ENCODE measurements around the gene PRKN. TPM values are rescaled to one million over a fixed set of nuclear protein-coding genes. Genes with fewer than 3 reads are reported as not detected.

The PRKN gene
- total and polyA plus RNA-seq, 9 of the 15 experiments (the other 6 are each of a cell fraction or from before 2014, with no cell fraction given) = 0.03 to 0.96 (median 0.15) TPM; not detected in 2

GRCh38 chr6:161890832-161891297 lies 836.7 kb downstream of the PRKN start (continued):
- TF ChIP-seq ZBTB9 (CRISPR knock-in tag; IDR thresholded peaks at IDR 0.05) = no peak
- no peak for TF ChIP-seq MNT (conservative IDR thresholded peaks at IDR 0.05)
- TF ChIP-seq THRA (IDR thresholded peaks at IDR 0.05) = no peak
- TF ChIP-seq ZNF699 (CRISPR knock-in tag; IDR thresholded peaks at IDR 0.05; ENCODE audit: insufficient replicate concordance) = no peak
- no peak for TF ChIP-seq HDAC1 (IDR thresholded peaks at IDR 0.05)
- TF ChIP-seq CBFA2T2 (conservative IDR thresholded peaks at IDR 0.05) = no peak
- TF ChIP-seq FOXA3 (CRISPR knock-in tag; conservative IDR thresholded peaks at IDR 0.05 in 1 of 2, IDR thresholded peaks at IDR 0.05 in 1 of 2) = no peak
- TF ChIP-seq SPI1 (IDR thresholded peaks at IDR 0.05; ENCODE audit: borderline replicate concordance, low read depth, low read length) = no peak
- no peak for TF ChIP-seq CC2D1A (IDR thresholded peaks at IDR 0.05)
- TF ChIP-seq ZNF311 (CRISPR knock-in tag; IDR thresholded peaks at IDR 0.05) = no peak
- TF ChIP-seq ZNF3 (CRISPR knock-in tag; IDR thresholded peaks at IDR 0.05) = no peak
- no peak for TF ChIP-seq SMARCB1 (IDR thresholded peaks at IDR 0.05; ENCODE audit: insufficient read length, low read depth)
- TF ChIP-seq CTCFL (IDR thresholded peaks at IDR 0.05; ENCODE audit: borderline replicate concordance, insufficient read depth, low read depth, low read length, poor library complexity, severe bottlenecking) = no peak
